Hypothalamus (tissue), 51 donors: ENCODE measurements around the gene MYBPC2.
A peak's percentile ranks its signal among the peaks of the same experiment; 100 is the strongest.

Experiments used
- DNase-seq, 51 donors: peaks; one replicate each; lab custom pipeline; 2025; lab: John Stamatoyannopoulos, UW

MYBPC2 gene

GRCh38 chr19:50406829-50407228, 25.9 kb upstream of the MYBPC2 start:
- no peak for DNase-seq

GRCh38 chr19:50409347-50409746, 23.3 kb upstream of the MYBPC2 start:
- DNase-seq, result no peak

- DNase-seq, result no peak
Measured at GRCh38 chr19:50410109-50410508, 22.6 kb upstream of the MYBPC2 start.

DNA sequence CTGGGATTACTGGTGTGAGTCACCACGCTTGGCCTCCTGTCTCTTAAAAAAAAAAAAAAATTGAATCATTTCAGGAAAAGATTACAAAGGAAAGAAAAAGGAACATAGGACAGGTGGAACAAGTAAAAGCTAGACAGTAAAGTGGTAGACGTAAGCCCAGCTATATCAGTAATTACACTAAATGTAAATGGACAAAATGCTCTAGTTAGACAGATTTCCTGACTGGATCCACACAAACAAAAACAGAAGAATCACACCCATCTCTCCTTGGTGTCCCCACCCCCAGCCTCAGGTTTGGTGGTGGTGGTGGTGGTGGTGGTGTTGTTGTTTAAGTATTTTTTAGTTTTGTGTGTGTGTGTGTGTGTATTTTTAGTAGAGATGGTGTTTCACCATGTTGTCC, 20.3 kb upstream of the MYBPC2 start:
- no peak for DNase-seq

DNA sequence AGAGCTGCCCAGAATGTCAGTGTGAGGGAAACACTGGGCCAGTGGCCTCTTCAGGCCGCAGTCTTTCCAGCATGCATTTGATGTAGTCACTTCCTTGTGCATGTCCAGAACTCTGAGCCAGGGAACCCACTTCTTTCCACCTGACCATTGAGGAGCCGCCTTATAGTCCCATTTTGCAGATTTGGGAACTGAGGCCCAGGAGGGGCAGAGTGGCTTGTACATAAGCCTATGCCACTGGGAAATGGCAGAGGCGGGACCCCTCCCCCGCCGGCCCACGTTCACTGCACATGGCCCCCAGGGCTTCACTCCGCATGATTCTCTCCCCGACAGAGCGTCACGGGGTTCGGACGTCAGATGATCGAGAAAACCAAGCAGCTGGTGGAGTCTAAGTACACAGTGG, 19.6 kb upstream of the MYBPC2 start:
- DNase-seq, result no peak

DNA sequence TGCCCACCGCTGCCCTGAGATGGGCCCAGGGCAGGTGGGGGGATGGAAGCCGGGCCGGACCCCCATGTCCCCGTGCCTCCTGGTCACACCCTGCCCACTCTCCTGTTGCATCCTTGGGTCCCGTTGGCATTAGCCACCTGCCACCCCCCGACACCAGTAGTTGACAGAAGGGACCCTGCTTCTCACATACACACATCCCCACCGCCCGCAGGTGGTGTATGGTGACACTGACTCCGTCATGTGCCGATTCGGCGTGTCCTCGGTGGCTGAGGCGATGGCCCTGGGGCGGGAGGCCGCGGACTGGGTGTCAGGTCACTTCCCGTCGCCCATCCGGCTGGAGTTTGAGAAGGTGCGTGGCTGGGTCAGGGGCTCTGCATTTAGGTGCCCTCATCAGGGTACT, 19.2 kb upstream of the MYBPC2 start:
- no peak for DNase-seq

DNA sequence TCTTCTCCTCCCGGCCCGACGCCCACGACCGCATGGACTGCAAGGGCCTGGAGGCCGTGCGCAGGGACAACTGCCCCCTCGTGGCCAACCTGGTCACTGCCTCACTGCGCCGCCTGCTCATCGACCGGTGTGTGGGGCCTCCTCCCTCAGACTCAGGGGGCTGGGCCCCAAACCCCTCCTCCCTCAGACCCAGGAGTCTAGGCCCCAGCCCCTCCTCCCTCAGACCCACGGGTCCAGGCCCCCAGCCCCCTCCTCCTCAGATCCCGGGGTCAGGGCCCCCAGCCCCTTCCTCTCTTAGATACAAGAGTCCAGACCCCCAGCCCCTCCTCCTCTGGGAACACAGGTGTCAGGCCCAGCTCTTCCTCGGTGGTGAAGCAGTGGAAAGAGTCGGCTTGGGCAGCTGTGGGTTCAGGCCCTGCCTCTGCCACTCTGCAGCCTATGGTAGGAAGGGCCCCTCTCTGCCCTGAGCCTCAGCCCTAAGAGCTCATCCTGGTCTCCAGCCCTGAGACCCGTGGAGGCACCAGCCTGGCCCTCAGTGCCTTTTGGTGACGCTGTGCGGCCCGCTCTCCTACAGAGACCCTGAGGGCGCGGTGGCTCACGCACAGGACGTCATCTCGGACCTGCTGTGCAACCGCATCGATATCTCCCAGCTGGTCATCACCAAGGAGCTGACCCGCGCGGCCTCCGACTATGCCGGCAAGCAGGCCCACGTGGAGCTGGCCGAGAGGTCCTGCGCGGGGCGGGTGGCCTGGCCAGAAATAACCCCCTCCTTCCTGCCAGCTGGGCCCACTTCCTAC, 17.6 kb upstream of the MYBPC2 start:
- DNase-seq, result peak in 40 of 51 donors; percentile 2 to 77 (median 20)

DNA sequence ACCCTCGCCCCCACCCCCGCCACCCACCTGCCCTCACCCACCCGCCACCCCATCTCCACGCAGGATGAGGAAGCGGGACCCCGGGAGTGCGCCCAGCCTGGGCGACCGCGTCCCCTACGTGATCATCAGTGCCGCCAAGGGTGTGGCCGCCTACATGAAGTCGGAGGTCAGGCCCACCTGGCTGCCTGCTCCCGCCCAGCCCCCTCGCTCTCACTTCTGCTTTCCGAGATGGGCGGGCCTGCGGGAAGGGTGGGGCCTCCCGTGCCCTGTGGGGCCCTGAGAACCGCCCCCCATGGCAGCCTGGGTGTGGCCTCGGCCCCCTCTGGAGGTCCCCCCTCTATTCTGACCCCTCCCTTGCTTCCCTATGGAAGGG, 17.0 kb upstream of the MYBPC2 start:
- peak in 6 of 51 donors; percentile 10 to 27 (median 14) for DNase-seq

DNA sequence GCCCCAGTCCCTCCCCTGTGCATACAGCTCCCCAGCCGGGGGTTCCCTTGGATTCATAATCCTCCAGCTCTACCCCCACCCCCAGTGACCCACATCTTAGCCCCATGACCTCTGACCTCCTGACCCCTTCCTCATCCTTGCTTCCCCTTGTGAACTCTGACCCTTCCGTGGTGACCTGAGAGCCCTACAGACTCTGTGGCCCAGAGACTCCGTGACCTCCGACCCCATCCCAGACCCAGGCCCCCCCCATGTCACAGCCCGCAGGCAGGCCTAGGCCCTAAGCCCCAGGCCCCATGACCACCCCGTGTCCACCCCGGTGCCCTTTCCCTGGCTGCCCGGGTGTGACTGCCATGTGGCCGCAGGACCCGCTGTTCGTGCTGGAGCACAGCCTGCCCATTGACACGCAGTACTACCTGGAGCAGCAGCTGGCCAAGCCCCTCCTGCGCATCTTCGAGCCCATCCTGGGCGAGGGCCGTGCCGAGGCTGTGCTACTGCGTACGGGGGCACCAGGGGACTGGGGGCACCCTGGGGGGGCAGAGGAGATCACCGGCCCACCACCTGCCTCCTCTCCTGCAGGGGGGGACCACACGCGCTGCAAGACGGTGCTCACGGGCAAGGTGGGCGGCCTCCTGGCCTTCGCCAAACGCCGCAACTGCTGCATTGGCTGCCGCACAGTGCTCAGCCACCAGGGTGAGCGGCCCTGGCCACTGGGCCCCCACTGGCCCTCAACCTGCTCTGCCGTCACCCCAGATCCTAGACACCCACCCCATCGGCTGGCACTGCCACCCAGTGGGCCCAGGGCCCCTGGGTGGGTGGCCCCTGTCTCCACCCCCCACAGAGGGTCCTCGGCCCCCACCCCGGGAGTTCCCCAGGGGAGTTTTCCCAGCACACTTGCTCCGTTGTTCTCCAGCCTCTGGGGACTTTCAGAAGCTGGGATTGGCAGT, 16.4 kb upstream of the MYBPC2 start:
- DNase-seq, result no peak

DNA sequence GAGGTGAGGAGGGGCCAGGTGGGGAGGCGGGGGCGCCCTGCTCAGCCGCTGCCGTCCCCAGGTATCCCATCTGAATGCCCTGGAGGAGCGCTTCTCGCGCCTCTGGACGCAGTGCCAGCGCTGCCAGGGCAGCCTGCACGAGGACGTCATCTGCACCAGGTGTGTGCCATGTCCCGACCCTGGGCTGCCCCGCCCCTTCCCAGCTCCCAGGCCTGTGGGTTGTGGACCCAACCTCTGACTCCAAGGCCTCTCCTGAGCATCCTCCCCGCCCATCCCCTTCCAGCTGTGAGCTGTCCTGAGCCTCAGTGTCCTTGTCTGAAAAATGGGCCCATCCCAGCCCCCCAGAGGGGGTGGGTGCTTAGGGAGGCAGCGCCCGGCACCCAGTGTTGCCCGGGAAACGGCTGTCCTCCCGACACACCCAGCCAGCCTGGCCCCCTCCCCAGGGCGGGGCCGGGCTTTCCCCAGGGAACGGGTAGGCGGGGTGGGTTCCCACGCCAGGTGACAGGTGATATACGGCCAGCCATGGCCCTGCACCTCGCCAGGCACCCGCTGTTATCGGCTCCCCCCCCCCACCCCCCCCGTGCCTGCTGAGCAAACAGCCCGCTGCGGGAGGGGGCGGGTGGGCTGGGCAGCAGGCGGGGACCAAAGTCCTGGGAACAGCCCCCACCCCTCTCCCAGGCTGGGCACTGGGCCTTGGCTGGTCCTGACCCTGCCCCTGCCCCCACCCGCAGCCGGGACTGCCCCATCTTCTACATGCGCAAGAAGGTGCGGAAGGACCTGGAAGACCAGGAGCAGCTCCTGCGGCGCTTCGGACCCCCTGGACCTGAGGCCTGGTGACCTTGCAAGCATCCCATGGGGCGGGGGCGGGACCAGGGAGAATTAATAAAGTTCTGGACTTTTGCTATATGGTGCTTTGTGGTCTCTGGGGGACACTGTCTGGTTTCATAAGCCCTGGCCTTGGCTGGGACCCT, 15.3 kb upstream of the MYBPC2 start:
- DNase-seq, result no peak

DNA sequence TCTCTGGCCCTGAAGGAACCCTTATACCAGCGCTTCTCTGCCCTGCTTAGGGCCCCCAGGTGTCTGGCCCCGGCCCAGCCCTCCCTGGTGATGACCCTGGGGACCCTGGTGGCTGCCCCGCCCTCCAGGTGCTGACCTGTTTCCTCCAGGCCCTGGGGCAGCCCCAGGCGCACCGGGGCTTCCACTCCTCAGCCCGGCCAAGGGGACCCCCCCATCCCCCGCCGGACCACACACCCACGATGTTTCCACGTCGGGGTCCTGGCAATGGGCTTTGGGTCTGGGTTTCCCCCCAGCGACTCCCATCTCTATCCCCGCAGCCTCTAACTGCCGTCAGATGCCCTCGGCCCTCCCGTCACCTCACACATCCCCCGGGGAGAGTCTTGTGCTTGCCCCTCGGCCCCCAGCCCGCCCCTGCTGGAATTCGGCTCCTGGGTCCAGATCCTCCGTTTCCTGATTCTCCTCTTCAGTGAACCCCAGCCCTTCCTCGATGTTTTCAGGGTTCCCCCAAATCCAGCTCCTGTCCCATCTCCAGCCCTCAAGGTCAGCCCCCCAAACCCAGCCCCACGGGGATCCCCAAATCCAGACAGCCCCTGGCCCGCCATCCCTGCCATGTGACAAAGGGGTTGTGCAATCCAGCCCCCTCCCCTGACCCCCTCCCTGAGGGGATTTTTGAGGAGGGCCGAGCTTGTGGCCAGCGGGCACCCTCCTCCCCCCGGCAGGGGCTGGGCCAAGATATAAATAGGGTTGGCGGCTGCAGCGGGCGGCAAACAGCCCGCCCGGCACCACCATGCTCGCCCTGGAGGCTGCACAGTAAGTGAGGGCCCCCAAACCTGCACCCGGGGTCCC, 14.3 kb upstream of the MYBPC2 start, which contains the start of gene SPIB:
SPIB (plus strand) TSS at position 763 of the 846 bp plus-strand sequence; CDS start at position 788, 25 bp downstream.
- no peak for DNase-seq

GRCh38 chr19:50419022-50419579, 13.6 kb upstream of the MYBPC2 start:
- DNase-seq, result no peak

DNA sequence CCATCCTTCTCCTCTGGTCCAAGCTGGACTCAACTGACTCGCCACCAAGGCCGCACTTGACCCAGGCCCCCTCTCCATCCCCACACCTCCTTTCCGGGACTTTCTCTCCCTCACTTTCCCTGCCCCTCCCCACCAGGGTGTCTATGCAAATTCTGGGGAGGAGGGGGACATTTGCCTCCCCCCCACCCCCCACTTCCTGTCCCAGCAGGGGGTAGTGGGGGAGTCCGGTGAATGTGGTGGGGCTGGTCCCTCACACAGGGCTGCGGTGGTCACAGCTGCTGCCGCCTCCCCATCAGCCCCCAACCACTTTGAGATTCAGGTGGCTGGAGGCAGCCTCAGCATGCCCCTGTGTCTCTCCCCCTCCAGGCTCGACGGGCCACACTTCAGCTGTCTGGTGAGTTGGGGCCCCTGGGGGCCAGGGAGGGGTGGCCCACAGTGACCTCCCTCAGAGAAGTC, 13.1 kb upstream of the MYBPC2 start:
- no peak for DNase-seq

- DNase-seq, result no peak
Measured at GRCh38 chr19:50420127-50420526, 12.6 kb upstream of the MYBPC2 start.

- no peak for DNase-seq
Measured at GRCh38 chr19:50420808-50421207, 11.9 kb upstream of the MYBPC2 start.

DNA sequence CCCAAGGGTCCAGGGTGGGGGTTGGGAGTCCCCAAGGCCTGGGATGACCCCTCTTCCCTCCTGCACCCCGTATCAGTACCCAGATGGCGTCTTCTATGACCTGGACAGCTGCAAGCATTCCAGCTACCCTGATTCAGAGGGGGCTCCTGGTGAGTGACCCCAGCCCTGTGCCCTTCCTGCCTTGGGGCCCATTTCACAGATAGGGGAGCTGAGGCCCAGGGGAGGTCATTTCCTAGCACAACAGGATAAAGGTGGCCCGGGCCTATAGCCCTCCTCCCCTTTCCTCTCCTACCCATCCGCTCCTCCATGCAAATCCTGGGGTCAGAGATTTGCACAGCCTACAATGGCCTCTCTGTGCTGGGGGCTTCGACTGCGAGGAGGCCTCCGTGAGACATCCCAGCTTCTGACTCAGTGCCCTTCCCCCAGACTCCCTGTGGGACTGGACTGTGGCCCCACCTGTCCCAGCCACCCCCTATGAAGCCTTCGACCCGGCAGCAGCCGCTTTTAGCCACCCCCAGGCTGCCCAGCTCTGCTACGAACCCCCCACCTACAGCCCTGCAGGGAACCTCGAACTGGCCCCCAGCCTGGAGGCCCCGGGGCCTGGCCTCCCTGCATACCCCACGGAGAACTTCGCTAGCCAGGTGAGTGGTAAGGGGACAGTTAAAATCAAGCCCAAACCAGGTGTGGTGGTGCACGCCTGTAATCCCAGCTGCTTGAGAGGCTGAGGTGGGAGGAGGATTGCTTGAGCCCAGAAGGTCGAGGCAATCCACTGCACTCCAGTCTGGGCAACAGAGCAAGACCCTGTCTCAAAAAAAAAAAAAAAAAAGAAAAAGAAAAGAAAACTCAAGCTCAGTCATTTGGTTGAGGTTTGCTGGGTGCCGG, 10.1 kb upstream of the MYBPC2 start:
- no peak for DNase-seq

GRCh38 chr19:50423279-50424113, 9.2 kb upstream of the MYBPC2 start:
- DNase-seq, result no peak
